COR-L47 (cell line): ENCODE measurements around the gene ANKHD1.
"Not testable (repeated sequence)": the region's sequence is repeated elsewhere in the genome, so short reads cannot be mapped to it uniquely, and the experiment has no call there.

ENCODE experiments used
- DNase-seq: peaks from one replicate; lab custom pipeline; 2025; lab: John Stamatoyannopoulos, UW

The ANKHD1 gene

DNA sequence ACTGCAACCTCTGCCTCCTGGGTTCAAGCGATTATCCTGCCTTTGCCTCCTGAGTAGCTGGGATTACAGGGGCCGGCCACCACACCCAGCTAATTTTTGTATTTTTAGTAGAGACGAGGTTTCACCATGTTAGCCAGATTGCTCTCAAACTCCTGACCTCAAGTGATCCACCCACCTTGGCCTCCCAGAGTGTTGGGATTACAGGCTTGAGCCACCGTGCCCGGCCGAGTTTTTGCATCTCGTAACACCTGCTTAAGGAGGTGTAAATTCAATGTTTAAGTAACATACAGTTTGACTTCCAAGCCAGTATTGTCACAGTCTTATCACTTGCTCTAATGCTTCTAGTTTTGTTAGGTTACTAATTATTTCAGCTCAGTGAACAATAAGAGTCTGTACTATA is 19.7 kb downstream of the ANKHD1 start:
- not testable (repeated sequence) for DNase-seq

DNA sequence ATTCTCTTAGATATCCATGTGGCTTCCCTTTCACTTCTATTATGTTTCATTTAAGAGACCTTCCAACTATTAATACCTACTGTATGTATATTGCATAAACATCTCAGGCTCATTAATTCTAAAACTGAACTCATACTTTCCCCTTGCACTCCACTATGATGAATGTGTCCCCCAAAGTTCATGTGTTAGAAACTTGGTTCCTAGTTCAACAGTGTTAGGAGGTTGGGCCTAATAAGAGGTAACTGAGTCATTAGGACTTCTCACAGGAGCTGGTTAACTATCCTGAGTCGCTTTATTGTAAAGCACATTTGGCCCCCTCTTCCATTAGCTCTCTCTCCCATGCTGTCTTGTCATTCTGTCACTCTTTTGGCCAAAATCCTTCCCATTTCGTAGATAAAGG is 22.0 kb downstream of the ANKHD1 start:
- DNase-seq = no peak

DNA sequence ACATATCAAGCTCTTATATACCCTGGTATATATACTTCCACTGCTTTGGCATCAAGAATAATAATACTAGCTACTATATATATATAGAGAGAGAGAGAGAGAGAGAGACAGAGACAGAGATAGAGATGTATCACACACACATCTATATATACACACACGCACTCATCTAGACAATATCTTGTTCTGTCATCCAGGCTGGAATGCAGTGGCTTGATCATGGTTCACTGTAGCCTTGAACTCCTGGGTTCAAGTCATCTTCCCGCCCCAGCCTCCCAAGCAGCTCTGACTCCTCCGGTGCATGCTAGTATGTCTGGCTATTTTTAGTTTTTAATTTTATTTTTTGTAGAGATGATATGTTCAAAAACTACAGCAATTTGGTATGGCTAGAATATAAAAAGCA is 22.5 kb downstream of the ANKHD1 start:
- no peak for DNase-seq

DNA sequence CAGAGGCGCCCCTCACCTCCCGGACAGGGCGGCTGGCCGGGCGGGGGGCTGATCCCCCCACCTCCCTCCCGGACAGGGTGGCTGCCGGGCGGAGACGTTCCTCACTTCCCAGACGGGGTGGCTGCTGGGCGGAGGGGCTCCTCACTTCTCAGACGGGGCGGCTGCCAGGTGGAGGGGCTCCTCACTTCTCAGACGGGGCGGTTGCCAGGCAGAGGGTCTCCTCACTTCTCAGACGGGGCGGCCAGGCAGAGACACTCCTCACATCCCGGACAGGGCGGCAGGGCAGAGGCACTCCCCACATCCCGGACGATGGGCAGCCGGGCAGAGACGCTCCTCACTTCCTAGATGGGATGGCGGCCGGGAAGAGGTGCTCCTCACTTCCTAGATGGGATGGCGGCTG is 26.1 kb downstream of the ANKHD1 start:
- DNase-seq = not testable (repeated sequence)

DNA sequence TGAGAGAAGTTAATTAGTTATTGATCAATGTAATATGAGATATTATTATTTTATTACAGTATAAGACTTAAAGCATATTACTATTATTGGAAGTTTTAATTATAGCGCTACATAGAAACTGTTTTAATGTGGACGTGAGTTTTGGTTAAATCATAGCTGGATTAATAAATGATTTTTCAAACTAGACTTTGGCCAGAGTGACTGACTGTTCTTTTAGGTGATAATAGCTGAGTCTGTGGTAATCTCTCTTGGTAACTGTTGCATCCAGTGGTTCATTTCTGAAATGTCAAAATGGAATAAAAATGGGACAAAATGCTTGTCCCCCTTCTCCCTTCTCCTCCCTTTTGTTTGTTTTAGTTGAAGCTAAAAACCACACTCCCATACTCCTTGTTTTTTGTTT is 28.1 kb downstream of the ANKHD1 start:
- no peak for DNase-seq

DNA sequence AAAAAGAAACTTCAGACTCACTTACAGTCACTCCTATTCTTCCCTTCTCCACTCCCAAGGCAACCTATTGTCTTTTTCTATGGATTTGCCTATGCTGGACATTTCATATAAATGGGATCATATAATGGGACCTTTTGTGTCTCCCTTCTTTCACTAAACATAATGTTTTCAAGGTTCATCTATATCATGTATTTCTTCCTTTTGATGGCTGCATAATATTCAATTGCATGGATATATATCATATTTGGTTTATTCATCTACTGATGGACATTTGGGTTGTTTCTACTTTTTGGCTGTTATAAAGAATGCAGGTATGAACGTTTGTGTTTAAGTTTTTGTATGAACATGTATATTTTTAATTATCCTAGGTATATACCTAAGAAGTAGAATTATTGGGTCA is 30.6 kb downstream of the ANKHD1 start:
- no peak for DNase-seq

DNA sequence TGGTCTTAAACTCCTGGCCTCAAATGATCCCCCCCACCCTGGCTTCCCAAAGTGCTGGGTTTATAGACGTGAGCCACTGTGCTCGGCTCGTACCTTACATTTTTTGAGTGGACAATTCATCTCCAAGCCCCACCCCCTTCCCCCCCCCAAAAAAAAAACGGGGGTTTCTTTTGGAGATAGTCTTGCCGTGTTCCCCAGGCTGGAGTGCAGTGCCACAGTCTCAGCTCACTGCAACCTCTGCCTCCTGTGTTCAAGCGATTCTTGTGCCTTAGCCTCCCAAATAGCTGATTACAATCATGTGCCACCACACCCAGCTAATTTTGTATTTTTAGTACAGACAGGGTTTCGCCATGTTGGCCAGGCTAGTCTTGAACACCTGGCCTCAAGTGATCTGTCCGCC is 31.3 kb downstream of the ANKHD1 start:
- DNase-seq = no peak

DNA sequence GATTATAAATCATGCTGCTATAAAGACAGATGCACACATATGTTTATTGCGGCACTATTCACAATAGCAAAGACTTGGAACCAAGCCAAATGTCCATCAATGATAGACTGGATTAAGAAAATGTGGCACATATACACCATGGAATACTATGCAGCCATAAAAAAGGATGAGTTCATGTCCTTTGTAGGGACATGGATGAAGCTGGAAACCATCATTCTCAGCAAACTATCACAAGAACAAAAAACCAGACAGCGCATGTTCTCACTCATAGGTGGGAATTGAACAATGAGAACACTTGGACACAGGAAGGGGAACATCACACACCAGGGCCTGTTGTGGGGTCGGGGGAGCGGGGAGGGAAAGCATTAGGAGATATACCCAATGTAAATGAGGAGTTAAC is 55.7 kb downstream of the ANKHD1 start:
- not testable (repeated sequence) for DNase-seq

DNA sequence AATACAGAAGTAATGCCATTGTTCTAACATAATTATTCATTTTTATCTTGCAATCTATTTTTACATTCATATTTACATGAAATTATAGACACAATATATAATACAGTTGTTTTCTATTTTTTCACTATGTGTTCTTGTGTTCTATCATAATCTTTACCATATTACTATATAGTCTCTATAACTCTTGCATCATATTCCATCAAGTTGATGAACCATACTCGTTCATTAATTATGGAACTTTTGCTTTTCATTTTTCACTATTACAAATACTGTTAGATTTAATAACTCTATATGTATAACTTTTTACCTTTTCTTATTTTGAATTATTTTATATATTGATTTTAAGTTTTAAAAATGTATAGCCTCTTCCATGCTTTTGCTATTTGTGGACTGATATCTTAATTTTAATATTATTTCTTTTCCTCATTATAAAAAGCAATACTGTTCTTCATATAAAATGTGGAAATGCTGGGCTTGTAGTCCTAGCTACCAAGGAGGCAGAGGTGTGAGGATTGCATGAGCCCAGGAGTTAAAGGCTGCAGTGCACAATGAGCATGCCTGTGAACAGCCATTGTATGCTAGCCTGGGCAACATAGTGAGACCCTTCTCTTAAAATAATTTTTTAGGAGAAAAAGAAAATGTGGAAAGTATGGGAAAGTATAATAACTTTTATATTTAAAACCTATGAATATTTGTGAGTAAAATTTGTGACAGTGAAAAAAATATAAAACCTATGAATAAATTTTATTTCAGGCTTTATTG is 65.5 kb downstream of the ANKHD1 start:
- no peak for DNase-seq

DNA sequence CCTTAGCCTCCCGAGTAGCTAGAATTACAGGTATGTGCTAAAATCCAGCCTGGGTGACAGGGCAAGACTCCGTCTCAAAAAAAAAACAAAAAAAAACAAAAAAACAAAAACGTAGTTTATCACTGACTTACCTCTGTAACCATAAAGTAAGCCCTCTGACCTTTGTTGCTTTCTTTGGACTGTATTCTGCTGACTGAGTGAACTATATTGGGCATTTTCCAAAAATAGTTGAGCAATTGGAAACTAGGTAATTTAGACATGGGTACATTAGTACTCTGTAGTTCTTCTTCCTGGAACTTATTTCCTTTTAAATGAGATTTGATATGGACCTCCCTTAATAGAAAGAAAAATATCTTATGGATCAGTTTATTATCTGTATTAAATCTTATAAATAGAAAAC is 66.6 kb downstream of the ANKHD1 start:
- DNase-seq = no peak

DNA sequence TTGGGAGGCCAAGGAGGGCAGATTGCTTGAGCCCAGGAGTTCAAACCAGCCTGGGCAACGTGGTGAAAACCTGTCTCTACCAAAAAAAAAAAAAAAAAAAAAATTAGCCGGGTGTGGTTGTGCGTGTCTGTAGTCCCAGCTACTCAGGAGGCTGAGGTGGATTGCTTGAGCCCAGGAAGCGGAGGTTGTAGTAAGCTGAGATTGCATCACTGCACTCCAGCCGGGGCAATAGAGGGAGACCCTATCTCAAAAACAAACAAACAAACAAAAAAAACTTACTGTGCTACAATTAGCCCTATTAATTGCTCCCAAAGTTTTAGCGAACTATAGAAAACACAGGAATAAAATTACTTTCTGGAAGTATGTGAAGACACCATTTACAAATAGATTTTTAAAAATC is 67.6 kb downstream of the ANKHD1 start:
- DNase-seq = no peak

DNA sequence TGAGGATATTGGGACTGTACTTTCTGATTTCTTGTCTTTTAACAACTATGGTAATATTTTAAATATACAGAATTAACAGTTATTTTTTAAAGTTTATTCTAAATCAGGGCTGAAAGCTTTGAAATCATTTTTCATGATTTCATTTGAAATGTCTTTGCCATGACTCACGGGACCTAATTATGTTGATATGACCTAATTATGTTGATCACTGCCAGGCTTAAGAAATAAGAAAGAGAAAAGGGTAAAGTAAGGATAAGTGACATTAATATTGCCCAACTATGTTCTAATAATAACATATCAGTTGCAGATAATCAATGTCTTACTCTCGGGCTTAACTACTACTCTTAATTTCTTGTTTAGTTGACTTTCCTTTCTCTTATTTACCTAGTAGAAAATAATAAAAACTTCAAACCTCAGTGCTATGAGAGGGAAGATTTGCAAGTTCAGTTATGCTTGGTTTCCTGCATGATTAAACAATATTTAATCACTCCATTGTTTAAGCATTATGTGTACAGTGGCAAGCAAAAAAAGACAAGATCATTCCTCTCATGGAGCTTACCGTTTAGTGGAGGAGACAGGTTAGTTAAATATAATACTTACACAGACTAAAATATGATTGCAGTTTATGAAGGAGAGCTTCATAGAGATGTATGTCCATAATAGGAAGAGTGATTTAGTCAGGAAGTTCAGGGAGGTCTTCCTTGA is 78.8 kb downstream of the ANKHD1 start:
- no peak for DNase-seq

DNA sequence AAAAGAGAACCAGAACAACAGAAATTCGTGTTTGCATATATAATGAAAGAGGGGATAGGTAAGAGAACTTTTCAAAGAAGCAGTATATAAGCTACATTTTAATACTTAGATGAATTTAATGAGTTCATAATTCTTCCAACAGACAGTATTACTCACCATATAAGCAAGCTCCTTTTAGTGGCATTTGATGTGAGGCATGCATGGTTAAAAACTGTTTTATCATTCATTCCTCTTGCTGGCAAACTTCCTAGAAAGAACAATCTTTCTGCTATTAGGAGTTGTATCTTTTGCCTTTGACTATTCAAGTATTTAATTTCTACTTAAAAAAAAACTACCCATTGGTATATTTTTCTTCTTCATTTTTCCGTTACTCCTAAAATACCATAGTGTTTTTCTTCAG is 80.1 kb downstream of the ANKHD1 start:
- DNase-seq = no peak

DNA sequence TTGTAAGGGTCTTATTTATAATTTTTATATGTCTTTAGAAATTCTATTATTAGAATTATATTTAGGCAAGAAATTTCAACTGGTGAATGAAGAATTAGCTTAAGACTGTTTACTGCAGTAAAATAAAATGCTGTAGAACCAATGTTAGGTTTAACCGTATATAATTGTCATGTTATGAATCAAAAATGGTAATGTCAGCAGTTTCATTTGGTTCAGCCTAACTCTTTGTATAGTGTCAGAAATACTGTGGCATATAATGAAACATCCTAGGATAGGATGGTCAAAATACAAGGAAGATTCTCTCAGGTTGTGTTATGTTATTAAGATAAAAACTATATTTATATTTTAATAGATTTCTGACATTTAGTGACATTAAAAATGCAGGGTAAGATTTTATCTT is 81.4 kb downstream of the ANKHD1 start:
- DNase-seq = no peak

DNA sequence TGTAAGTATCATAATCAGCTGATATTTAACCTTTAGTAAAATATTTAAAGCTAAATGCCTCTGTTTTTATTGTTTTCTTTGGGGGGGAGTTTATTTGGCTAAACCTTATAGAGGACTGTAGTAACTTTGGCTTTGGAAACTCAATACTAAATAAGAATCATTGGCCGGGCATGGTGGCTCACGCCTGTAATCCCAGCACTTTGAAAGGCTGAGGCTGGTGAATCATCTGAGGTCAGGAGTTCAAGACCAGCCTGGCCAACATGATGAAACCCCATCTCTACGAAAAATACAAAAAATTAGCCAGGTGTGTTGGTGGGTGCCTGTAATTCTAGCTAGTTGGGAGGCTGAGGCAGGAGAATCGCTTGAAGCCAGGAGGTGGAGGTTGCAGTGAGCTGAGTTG is 86.5 kb downstream of the ANKHD1 start:
- DNase-seq = not testable (repeated sequence)

DNA sequence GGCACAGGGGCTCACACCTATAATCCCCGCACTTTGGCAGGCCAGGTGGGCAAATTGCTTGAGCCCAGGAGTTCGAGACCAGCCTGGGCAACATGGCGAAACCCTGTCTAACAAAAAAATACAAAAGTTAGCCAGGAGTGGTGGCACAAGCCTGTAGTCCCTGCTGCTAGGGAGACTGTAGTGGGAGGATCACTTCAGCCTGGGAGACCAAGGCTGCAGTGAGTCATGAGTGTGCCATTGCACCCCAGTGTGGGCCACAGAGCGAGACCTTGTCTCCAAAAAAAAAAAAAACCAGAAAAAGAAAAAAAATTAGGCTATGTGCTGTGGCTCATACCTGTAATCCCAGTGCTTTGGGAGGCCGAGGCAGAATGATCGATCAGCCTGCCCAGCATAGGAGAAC is 87.3 kb downstream of the ANKHD1 start:
- DNase-seq = no peak

DNA sequence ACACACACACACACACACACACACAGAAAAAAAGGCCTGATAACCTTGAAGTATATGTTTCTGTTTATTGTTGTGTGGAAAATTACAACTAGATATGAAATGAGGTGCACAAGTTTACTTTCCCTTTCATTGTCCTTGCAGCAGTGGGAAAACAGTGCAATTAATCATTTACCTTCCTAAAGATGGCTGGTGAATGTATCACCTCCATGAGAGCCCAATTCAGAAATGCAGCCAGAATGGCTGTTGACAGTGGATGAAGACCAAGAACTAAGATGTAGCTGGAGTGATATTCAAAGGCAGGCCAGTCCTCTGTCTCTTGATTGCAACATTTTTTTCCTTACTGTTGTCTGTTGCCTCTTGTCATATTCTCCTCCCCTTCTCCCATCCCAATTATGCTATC is 96.3 kb downstream of the ANKHD1 start:
- no peak for DNase-seq

DNA sequence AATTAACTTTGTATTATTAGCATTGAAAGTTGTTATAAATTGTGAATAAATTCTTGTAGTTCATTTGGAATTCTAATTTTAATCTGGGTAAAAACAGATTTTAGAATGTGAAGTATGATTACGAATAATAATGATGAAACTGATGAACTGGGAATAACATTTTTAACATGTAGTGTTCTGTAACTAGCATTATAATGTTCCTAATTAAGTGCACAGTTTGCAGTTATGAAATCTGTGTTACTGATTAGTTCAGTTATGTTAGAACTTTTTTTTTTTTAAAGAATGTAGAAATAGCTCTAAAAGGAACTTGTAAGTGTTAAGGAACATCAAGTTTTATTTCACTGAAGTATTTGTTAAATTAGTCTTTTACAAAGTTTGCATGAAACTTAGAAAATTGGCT is 97.0 kb downstream of the ANKHD1 start:
- DNase-seq = no peak

DNA sequence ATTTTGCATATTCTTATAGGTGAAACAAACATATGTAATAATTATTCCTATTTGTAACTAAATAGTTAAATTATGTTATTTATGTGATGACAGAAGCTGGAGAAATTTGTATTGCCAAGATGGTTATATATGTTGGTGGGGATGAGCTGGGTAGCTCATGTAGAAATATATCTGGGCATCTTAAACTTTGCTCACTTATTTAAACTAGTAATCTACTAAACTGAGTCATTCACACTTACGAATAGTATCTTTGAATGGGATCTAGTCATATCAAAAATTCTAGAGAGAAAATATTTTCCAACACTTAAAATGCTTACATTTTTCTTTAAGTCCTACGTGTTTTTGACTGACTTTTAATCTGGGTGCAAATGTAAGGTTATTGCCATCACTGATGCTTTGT is 101.2 kb downstream of the ANKHD1 start:
- no peak for DNase-seq

DNA sequence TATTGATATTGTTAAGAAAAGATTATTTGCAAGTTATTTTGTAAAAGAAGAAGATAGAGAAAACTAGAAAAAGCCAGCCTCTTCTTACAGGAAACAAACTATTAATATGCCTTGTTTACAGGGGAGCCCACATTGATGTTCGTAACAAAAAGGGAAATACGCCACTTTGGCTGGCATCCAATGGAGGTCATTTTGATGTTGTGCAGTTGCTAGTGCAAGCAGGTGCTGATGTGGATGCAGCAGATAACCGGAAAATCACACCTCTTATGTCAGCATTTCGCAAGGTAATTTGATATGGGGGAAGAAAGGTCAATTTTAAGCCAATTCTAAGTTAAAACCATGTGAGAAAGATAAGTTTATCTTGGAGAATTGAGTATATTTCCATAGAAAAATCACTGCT is 108.3 kb downstream of the ANKHD1 start:
- peak; percentile 8 for DNase-seq

DNA sequence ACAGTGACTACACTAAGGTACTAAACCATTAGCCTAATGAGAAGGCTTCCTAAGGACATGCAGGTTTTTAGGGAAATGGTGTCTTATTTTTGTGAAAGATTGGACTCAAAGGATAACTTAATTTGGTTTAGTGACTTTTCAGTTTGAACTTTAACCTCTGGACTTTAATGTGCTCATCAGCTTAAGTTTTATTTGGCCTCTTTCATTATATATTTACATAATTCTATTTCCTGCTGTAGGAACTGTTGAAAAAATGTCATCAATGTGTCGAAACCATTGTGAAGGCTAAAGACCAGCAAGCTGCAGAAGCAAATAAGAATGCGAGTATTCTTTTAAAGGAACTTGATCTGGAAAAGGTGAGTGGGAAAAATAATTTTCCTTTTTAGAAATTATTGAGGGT is 111.5 kb downstream of the ANKHD1 start:
- DNase-seq = no peak

DNA sequence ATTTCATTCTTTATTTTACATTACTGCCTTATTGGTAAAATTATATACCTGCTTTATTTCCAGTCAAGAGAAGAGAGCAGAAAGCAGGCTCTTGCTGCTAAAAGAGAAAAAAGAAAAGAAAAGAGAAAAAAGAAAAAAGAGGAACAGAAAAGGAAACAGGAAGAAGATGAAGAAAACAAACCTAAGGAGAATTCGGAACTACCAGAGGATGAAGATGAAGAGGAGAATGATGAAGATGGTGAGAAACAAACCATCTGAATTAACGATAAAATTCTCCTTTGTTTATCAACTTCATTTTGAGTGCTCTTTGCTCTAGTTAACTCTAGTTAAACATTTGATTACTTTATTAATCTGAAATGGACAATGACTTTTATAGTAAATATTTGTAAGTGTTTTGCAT is 122.4 kb downstream of the ANKHD1 start:
- DNase-seq = no peak

DNA sequence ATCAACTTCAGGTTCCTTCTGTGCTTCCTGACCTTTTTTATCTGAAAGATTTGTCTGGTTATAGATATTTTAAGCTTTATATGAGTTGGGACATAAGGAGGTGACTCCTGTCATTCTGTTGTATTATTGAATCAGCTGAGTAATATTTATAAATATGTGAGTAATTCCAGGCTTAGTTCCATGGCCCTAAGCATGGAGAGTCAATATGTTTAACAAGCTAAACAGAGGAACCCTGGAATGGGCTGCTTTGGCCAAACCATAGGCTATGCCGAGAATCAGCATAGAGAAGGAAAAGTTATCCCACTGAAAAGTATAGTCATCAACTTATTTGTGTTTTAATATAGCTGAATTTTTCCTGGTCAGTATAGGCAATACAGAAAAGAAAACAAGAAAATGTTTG is 138.6 kb downstream of the ANKHD1 start:
- DNase-seq = no peak

DNA sequence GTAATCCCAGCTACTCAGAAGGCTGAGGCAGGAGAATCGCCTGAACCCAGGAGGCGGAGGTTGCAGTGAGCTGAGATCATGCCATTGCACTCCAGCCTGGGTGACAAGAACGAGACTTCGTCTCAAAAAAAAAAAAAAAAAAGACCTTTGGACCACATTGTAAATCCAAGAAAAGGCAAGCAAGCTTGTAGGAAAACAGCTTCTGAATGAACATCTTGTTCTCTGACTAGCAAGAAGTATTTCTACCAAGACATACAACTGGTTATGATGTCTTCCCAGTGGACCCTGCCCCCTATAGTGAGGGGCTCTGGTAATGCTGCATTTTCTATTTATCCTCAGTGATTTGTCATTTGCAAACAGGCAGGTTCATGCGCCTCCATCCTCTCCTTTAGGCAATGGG is 141.3 kb downstream of the ANKHD1 start:
- DNase-seq = no peak
